Measurements from ENCODE around the gene BRI3BP.
A peak's percentile ranks its signal among the peaks of the same experiment; 100 is the strongest.
"Not testable (repeated sequence)": the region's sequence is repeated elsewhere in the genome, so short reads cannot be mapped to it uniquely, and the experiment has no call there.

Gene BRI3BP

DNA sequence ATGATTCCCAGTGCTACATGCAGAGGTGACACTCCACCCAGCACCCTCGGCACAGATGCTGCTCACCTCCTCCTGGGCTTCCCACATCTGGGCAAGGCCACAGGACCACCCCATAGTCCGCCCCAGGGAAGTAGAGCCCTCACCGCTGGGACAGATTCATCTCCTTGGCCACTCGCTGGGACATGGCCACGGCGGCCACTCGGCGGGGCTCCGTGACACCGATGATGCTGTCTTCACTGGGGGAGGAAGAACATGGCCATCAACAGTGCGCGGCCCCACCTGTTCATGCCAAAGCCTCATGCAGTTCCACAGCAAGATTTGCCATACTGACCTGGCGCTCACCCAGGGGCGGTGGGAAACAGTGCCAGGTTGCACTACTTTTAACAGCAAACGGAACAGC, 18.2 kb upstream of the BRI3BP start:
- no peak for DNase-seq

DNA sequence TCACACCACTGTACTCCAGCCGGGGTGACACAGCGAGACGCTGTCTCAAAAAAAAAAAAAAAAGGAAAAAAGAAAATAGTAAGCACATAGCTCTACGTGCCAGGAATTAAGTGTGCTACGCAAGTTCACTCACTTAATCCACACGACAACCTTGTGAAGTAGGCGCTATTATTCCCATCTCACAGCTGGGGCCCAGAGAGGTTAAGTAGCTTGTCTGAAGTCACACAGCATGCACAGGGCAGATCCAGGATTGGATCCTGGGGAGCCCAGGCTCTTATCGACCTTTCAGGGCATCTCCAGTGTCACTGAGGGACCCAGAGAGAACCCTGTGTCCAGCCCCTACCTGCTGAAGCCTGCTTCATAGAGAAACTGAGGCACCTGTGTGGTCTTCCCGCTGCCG, 16.4 kb upstream of the BRI3BP start:
- DNase-seq, result no peak

DNA sequence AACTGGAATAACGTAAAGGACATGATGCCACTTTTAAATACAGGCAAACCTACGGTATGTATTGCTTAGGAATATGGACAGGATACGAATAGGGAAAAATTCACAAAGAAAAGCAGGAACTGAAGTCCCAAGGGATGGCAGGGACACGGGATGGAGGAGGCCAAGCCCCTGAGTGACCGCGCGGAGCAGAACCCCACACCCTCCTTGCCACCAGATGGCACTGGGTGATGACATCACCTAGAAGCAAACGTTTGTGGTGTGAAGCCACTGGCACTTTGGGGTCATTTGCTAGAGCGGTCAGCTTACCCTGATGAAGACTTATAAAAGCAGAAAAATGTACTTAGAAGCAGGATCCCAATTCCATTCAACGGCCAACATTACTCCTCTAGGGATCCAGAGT, 13.9 kb upstream of the BRI3BP start:
- no peak for DNase-seq

DNA sequence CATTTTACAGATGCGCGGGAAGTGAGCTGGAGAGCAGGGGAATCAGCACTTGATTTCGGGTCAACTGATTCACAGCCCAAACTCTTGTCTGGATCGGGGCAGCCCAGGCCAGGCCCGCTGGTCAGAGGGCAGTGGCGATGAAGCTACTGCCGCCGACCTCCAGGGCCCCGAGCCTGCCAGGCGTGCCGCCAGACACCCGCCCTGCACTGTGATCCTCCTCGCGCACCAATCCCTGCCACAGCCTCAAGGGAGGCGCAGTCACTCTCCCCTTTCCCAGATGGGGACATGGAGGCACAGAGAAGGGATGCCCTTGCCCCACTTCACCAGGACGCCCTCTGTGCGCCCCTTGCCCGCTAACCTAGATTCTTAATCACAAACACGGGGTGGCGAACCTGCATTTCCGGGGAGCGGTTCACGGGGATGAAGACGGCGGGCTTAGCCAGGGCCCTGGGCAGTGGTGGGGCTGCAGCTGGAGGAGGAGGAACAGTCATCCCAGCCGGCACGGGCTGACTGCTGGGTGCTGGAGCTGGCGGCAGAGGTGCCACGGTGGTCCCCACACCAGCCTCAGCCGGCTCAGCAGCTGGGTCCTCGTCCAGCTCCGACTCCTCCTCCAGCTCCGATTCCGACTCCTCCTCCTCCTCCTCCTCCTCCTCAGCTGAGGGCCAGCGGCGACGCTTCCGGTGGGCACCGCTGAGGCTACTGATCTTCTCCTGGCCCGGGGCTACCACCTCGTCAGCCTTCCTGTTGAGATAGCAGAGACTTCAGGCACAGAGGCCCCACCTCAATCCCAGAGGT, 13.2 kb upstream of the BRI3BP start:
- no peak for DNase-seq

DNA sequence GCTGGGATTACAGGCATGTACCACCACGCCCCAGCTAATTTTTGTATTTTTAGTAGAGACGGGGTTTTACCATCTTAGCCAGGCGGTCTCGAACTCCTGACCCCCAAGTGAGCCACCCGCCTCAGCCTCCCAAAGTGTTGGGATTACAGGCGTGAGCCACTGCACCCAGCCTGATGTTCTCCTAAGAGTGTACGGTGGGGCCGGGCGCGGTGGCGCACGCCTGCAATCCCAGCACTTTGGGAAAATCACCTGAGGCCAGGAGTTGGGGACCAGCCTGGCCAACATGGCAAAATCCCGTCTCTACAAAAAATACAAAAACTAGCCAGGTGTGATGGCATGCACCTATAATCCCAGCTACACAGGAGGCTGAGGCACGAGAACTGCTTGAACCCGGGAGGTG, 6.6 kb upstream of the BRI3BP start:
- not testable (repeated sequence) for DNase-seq

DNA sequence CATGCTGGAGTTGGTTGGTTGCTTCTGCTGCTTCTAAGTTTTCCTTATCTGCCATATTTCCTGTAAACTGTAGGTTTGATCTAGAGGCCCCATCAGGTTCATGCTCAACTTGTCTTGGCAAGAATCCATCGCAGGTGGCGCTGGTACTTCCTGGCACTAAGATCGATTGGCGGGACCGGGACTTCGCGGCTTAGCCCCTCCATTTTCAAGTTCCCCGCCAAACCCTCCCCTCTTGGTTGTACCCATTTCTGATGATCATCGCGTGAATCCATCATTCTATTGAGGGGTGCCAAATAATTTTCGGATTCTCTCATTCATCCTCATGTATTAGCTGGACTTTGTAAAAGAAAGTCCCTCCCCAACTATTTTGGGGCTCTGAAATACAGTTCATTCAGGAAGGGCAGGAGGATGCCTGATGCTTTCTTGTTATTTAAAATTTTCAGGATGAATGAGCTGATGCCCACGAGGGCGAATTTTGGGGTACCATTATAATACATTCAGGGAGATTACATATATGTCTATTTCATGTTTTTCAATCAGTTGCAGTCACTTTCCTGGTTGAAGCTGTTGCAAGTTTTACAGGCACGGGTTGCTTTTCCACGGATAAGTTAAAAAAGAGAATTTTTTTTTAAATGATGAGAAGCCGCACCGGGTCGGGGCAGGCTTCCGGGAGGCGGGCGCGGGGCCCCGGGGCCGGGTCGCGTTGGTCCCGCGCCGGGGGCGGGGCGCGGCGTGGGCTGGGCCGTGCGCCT, 395 bp upstream of the BRI3BP start:
- peak; percentile 88 for DNase-seq

DNA sequence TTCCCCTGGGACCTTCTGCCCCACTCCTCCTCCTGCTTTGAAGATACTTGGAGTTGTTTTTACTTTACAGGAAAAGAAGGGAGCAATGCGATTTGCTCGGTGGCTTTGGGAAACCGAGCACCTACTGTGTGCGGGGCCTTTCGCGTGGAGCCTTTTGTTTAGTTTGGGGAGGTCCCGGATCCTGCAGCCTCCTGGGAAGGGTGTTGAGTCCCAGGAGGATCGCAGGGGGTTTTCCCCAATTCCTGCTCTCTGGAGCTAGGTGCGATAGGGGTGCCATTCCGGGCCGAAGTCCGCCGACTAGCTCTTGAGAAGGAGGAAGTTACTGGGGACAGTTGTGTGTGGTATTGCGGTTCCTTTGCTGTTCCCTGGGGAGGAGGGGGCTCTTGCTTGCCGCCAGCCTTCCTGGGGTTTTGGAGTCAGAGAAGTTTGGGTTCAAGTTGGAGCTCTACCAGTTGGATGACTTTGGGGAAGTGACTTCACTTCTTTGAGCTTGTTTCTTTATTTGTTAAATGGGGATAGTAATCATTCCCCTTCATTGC, 1.1 kb downstream of the BRI3BP start:
- no peak for DNase-seq

DNA sequence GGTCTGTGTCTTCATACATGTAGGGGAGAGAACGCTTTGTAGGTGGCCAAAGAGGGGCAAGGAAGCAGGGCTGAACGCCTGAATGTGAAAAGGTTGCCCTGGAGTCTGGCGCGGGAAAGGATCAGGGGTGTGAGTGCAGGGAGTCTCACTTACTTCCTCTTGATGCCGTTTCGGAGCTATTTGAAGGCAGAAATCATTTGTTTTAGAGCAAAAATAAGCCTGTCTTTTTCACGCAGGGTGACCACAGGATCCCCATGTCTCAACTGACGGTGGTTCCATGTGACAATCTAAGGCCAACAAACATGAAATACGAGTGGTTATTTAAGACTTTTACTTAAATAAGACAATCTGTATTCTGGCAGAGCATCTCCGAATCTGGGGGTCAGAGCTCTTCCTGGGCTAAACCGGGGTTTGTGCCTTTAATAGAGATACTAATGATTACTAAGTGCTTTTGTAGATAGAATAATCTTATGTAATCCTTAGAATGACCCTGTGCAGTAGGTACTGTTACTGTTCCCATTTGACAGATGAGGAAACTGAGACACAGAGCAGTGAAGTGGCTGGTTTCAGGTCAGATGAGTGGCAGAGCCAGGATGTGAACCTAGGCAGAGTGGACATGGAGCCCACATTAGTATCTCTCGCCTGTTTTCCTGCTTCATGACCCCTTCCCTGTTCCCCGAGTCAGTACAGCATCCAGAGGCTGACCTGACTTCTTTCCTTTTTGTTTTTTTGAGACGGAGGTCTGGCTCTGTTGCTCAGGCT, 1.9 kb downstream of the BRI3BP start:
- DNase-seq, result no peak

DNA sequence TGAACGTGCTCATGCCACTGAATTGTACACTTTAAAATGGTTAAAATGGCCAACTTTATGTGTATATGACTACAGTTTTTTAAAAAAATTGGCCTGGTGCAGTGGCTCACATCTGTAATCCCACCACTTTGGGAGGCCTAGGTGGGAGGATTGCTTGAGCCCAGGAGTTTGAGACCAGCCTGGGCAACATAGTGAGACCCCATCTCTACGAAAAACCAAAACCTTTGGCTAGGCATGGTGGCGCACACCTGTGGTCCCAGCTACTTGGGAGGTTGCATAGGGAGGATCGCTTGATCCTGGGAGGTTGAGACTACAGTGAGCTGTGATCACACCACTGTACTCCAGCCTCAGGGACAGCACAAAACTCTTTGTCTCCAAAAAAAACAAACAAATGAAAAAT, 5.3 kb downstream of the BRI3BP start:
- no peak for DNase-seq

DNA sequence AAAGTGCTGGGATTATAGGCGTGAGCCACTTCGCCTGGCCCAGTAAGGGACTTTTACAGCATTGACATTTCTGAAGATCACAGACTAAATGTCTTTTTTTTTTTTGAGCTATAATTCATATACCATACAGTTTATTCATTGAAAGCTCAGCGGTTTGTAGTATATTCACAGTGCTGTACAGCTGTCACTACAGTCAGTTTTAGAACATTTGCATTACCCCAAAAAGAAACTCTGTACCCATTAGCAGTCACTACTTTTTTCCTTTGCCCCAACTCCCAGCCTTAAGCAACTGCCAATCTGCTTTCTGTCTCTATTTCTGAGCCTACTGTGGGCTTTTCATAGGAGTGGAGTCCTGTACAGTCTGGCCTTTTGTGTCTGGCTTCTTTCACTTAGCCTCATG, 8.2 kb downstream of the BRI3BP start:
- no peak for DNase-seq

DNA sequence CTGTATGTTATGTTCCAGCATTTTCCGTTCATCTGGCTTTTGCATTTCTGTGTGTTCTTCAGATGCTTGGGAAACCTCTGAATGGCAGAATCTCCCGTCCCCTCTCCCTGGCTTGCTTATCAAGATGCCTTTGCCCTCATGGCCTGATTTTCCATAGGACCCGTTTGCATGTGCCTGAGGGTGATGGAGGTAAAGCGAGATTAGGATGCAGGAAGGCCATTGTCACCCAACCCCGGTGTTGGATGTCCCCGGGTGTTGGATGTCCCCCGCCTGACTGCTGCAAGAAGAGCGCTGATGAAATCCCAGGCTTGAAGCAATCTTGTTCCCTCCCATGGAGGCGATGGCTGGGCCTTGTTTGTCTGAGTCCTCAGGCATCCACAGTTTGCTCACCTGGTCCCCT, 9.6 kb downstream of the BRI3BP start:
- DNase-seq, result no peak

DNA sequence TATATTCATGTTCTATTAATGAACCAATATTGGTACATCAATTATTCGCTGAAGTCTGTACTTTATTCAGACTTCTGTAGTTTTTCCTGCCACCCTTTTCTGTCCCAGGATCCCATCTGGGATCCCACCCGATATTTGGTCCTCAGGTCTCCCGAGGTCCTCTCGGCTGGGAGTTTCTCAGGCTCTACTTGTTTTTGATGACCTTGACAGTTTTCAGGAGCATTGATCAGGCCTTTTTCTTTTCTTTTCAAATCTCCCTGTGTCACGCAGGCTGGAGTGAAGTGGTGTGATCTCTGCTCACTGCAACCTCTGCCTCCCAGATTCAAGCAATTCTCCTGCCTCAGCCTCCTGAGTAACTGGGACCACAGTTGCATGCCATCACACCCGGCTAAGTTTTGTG, 11.2 kb downstream of the BRI3BP start:
- no peak for DNase-seq

DNA sequence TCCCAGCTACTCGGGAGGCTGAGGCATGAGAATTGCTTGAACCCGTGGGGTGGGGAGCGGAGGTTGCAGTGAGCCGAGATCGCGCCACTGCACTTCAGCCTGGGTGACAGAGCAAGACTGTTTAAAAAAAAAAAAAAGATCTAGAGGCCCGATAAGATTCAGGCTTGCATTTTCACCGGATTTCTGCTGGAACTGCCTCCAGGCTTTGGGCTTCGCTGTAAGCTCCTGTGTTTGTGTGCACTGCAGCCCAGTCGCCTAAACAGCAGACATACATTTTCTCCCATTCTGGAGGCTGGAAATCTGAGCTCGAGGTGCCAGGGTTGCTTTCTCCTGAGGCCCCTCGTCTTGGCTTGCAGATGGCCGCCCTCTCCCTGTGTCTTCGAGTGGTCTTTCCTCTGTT, 12.2 kb downstream of the BRI3BP start:
- no peak for DNase-seq

DNA sequence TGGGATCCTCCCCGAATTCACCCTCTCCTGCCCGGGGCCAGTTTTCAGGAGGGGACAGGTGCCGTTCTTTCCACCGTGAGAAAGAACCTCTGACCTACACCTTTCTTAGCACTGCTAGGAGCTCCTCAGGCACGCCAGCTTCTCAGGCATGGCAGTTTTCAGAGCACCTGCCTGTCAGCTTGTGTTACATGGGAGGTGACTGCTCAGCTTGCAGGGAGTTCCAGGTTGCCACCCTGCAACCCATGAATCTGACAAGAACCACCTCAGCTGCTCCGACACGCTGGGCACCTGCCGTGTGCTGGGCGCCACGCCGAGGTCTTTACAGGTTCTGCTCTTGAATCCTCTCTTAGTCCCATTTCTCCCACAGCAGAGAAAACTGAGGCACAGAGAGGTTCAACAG, 12.9 kb downstream of the BRI3BP start:
- no peak for DNase-seq

DNA sequence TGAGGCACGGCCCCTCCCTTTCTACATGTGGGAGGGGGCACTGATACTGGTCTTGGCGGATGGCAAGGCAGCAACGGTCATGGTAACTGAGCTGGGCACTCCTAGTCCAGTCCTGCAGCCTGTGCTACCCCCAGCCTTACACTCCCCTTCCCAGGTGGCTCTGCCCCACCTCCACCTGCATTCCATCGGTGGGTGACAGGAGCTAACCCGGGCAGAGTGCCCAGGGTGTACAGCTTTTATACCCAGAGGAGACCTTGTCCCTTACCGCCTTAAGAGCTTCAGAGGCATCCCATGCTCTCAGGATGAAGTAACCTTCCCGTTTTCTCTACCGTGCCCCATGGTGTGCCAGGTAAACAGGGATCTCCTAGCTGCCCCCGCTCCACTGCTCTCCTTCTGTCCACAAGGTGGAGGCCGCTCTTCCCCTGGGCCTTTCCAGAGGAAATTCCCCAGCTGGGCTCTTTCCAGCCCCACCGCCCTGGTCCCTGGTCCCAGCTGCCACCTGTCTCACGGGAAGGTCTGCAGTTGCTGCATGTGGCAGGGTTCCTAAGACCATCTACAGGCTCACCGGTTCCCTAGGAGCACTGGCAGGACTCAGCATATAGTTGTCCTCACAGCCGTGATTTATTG, 20.5 kb downstream of the BRI3BP start:
- DNase-seq, result no peak

DNA sequence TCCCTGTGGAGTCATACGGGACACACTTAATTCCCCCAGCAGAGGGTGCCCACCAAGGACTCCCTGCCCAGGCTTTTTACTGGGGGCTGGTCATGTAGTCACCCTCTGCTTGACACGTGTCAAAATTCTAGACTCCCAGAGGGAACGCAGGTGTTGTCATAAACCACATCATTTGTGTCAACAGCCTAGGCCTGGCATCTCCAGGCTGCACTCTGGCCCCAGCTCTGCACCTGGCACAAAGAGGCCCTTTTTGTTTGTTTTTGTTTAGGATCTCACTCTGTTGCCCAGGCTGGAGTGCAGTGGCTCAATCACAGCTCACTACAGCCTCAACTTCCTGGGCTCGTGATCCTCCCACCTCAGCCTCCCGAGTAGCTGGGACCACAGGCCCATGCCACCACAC, 21.1 kb downstream of the BRI3BP start:
- no peak for DNase-seq

DNA sequence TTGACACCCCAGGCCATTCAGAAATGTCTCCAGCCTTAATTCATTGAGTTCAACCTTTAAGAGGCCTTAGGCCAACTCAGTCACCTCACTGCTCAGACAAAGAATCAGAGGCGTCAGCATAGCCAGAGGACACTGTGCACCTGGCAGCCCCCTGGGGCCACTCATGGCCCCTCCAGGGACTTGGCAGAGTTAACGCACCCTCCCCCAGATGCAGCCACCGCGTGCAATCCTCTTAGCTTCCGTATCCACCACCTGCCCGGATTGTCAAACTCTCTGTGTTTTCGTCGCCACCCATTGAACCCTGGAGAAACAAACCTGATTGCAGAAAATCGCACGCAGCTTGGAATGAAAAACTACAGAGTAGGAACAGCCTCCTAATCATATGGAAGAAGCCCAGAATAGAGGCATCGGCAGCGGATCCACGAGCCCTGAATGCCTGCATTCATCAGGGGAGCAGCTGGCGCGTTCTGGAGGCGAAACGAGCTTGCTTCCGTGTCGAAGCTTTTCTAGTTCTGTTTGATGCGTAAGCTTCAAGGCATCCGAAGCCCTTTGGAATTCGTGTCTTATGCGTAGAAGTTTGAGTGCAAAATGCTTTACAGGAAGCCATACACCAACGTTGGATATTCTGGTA, 22.4 kb downstream of the BRI3BP start:
- no peak for DNase-seq

DNA sequence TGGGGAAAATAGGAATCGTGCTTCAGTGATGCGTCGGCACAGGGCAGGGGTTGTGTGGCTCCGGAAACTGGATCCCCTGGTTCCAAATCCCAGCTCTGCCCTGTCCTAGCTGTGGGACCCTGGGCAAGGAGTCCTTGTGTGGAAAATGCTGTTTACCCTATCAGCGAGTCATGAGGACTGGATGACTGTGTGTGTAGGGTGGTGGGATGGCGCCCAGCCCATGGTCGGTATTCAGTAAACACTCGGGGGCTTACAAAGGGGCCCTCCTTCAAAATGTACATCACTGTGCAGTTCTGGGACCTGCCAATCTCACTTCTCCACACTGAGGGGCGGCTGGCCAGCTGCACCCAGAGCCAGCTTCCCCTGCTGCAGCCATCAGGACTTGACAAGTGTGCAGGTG, 24.4 kb downstream of the BRI3BP start:
- DNase-seq, result no peak

DNA sequence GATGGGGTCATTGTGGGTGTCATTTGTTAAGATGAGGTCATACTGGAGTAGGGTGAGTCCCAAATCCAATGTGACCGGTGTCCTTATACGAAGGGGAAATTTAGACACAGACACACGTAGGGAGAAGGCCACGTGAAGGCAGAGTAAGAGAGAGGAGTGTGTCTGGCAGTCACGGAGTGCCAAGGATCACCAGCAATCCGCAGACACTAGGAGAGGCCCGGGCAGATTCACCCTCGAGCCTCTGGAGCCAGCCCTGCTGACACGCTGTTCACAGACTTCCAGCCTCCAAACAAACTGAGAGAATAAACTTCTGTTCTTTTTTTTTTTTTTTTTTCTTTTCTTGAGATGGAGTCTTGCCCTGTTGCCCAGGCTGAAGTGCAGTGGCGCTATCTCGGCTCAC, 24.9 kb downstream of the BRI3BP start:
- DNase-seq, result no peak

DNA sequence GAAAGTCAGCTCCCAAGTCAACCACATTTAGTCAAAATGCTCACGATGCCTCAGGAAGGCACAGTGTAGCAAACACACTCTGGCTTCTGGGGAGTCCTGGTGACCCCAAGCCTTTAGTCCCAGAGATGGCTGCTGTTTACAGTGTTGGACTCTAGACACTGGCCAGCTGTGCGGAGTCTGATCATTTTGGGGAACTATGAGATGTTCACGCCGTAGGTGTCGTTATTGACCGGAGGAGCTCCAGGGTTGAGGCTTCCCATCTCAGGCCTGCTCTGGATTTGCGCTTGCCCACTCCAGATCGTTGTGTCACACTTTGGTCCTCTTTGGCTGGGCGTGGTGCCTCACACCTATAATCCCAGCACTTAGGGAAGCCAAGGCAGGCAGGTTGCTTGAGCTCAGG, 27.7 kb downstream of the BRI3BP start:
- no peak for DNase-seq

DNA sequence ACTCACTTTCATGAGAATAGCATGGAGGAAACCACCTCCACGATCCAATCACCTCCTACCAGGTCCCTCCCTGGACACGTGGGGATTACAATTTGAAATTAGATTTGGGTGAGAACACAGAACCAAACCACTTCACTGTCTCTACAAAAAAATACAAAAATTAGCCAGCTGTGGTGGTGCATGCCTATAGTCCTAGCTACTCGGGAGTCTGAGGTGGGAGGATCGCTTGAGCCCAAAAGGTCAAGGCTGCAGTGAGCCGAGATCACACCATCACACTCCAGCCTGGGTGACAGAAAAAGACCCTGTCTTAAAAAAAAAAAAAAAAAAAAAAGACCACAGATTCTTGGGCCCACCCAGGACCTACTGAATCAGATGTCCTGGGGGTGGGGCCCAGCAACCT, 28.3 kb downstream of the BRI3BP start:
- DNase-seq, result no peak

DNA sequence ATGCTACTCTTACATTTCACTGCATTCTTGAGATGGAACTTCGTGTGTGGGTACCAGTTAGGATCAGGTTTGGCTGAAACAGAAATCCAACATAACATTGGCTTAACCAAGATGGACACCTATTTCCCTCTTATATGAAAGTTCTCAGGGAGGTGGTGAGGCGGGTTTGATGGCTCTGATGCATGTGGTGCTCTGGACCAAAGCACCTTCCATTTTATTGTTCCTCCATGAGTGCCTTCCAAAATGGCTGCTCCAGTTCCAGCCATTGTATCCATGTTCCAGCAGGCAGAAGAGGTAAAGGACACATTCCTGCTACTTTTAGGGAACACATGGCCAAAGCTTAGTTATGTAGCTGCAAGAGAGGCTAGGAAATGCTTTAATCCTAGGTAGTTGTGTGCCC, 29.6 kb downstream of the BRI3BP start:
- DNase-seq, result no peak
